Suppressor macrophage treated with lipopolysaccharide for 1 hour (primary cell): Measurements from ENCODE around the gene TNFRSF14.
"Not testable (repeated sequence)": the region's sequence is repeated elsewhere in the genome, so short reads cannot be mapped to it uniquely, and the experiment has no call there.

Experiments
- DNase-seq, 3 donors: peaks; one replicate each; pipeline ENCODE4 v3.0.0-alpha.2; 2020 to 2022

Gene TNFRSF14

GRCh38 chr1:2539312-2539907 is 16.8 kb upstream of the TNFRSF14 start:
- DNase-seq: peak; percentile 6 to 48 (median 18)

GRCh38 chr1:2540816-2541492 is 15.2 kb upstream of the TNFRSF14 start:
- DNase-seq: no peak

GRCh38 chr1:2541619-2542245 is 14.4 kb upstream of the TNFRSF14 start:
- DNase-seq: no peak

GRCh38 chr1:2542246-2542915 is 13.8 kb upstream of the TNFRSF14 start:
- DNase-seq: no peak

- no peak for DNase-seq
Observed at GRCh38 chr1:2543543-2544092, 12.6 kb upstream of the TNFRSF14 start.

GRCh38 chr1:2544093-2544874 is 11.9 kb upstream of the TNFRSF14 start:
- no peak for DNase-seq

- DNase-seq: no peak
Observed at GRCh38 chr1:2544875-2545640, 11.1 kb upstream of the TNFRSF14 start.

GRCh38 chr1:2545754-2546514 is 10.2 kb upstream of the TNFRSF14 start:
- peak; percentile 74 to 94 (median 88) for DNase-seq

- DNase-seq: peak; percentile 86 to 94 (median 91)
Observed at GRCh38 chr1:2546515-2547209, 9.5 kb upstream of the TNFRSF14 start.

- DNase-seq: peak; percentile 63 to 73 (median 65)
Observed at GRCh38 chr1:2547210-2548067, 8.7 kb upstream of the TNFRSF14 start.

GRCh38 chr1:2548068-2548589 is 8.0 kb upstream of the TNFRSF14 start:
- peak; percentile 74 to 89 (median 79) for DNase-seq

GRCh38 chr1:2549367-2550029 is 6.7 kb upstream of the TNFRSF14 start:
- not testable (repeated sequence) for DNase-seq

- not testable (repeated sequence) for DNase-seq
Observed at GRCh38 chr1:2550309-2550861, 5.8 kb upstream of the TNFRSF14 start.

- not testable (repeated sequence) for DNase-seq
Observed at GRCh38 chr1:2551544-2551943, 4.6 kb upstream of the TNFRSF14 start.

GRCh38 chr1:2552189-2552588 is 4.0 kb upstream of the TNFRSF14 start:
- DNase-seq: no peak

- DNase-seq: not testable (repeated sequence)
Observed at GRCh38 chr1:2553076-2553475, 3.1 kb upstream of the TNFRSF14 start.

- DNase-seq: no peak
Observed at GRCh38 chr1:2553871-2554620, 2.1 kb upstream of the TNFRSF14 start.
